ENCODE results near the gene DNAH3. TPM values are rescaled to one million over a fixed set of nuclear protein-coding genes. Genes with fewer than 3 reads are reported as not detected.

DNAH3 gene
- total and polyA plus RNA-seq, 2 of the 8 experiments (the other 6 are each of a cell fraction or from before 2014, with no cell fraction given), result 0.57 to 0.71 TPM

- no peak overlapping the region for H2AK5ac ChIP-seq (ENCODE audit: low read depth, low read length)
- DNase-seq (ENCODE audit: low read depth in 1 of 2, low spot score in 2 of 2) (no peak), FAIRE-seq (no peak)
- no peaks in the 10 kb centered on the region for H4K20me1 ChIP-seq (replicated peaks in 1 of 2; ENCODE audit: control insufficient read depth in 1 of 2, insufficient read depth in 2 of 2, low read length in 2 of 2)
- H2BK120ac ChIP-seq (replicated peaks; ENCODE audit: low read depth, low read length), result no peak overlapping the region
- no peak overlapping the region for H4K8ac ChIP-seq (ENCODE audit: extremely low read depth, insufficient read depth, low read length)
- no peak overlapping the region for H2BK15ac ChIP-seq (ENCODE audit: low read length)
- H3K4me3 ChIP-seq (ENCODE audit: extremely low read depth in 1 of 4, insufficient read depth in 2 of 4, low read depth in 3 of 4, low read length in 4 of 4), result no peak overlapping the region
- H3K18ac ChIP-seq (ENCODE audit: extremely low read depth, low read length), result no peak overlapping the region
- ChIA-PET POLR2A (ENCODE audit: partially characterized antibody) (interaction anchor here (1.2 kb wide), 1 partner anchor 14 kb away, joined by 3 read pairs; no protein-coding TSS in a partner anchor), CTCF (ENCODE audit: partially characterized antibody) (no interaction called here)
- H3K4me2 ChIP-seq (ENCODE audit: insufficient read depth in 1 of 2, low read depth in 2 of 2, low read length in 2 of 2), result no peak overlapping the region
- no peaks in the 10 kb centered on the region for H3K9me3 ChIP-seq (ENCODE audit: insufficient read depth in 2 of 2, low read depth in 1 of 2, low read length in 1 of 2)
- peaks cover 0 to 12% (median 5%) of the 10 kb centered on the region in 4 experiments; a peak in 4 of 7 replicates for H3K4me1 ChIP-seq (replicated peaks in 1 of 4; ENCODE audit: control insufficient read depth in 3 of 4, insufficient read depth in 4 of 4, low read length in 3 of 4)
- no peak overlapping the region for H4K91ac ChIP-seq (replicated peaks; ENCODE audit: insufficient read length, low read length)
- H4K5ac ChIP-seq (ENCODE audit: insufficient read length, low read depth, low read length), result no peak overlapping the region
- H3K27me3 ChIP-seq (replicated peaks in 1 of 4; ENCODE audit: control insufficient read depth in 3 of 4, extremely low read depth in 1 of 4, insufficient read depth in 3 of 4, low read length in 3 of 4), result no peaks in the 10 kb centered on the region
- no peak overlapping the region for H2BK20ac ChIP-seq (ENCODE audit: low read length)
- H3K9ac ChIP-seq (replicated peaks in 1 of 4; ENCODE audit: extremely low read depth in 1 of 4, low read depth in 3 of 4, low read length in 3 of 4), result no peak overlapping the region
- H3K79me1 ChIP-seq (ENCODE audit: low read depth, low read length), result peaks cover 11% of the 10 kb centered on the region
- no peak overlapping the region for H3K23ac ChIP-seq (ENCODE audit: insufficient read length)
- H2BK5ac ChIP-seq (ENCODE audit: low read depth, low read length), result no peak overlapping the region
- no peak overlapping the region for H3K56ac ChIP-seq (replicated peaks; ENCODE audit: insufficient read length, low read depth, low read length)
- peaks cover 6 to 90% of the 10 kb centered on the region in 2 experiments; a peak in 2 of 4 replicates for H3K79me2 ChIP-seq (ENCODE audit: control insufficient read depth in 1 of 2, insufficient read depth in 2 of 2, low read length in 2 of 2)
- no peak overlapping the region for H2AFZ ChIP-seq (ENCODE audit: low read length)
- peaks cover 2% of the 10 kb centered on the region; the same call in 1 of the 2 replicates for H3K23me2 ChIP-seq (ENCODE audit: low read depth, low read length)
- TF ChIP-seq TCF12 (IDR thresholded peaks at IDR 0.05; ENCODE audit: low read depth, low read length) (no peak), TAF7 (optimal IDR thresholded peaks at IDR 0.05; ENCODE audit: borderline replicate concordance, low read depth, low read length) (no peak), POLR2AphosphoS5 (IDR thresholded peaks at IDR 0.05; ENCODE audit: low read depth, low read length) (no peak), SIN3A (conservative IDR thresholded peaks at IDR 0.05 in 1 of 2, IDR thresholded peaks at IDR 0.05 in 1 of 2; ENCODE audit: low read depth in 1 of 2, low read length in 2 of 2) (no peak), CHD1 (IDR thresholded peaks at IDR 0.05; ENCODE audit: low read depth, low read length) (no peak)
- H2BK12ac ChIP-seq (ENCODE audit: low read depth, low read length), result no peak overlapping the region
- peaks cover 0 to 13% (median 5%) of the 10 kb centered on the region in 4 experiments; a peak in 4 of 8 replicates for H3K36me3 ChIP-seq (ENCODE audit: control insufficient read depth in 2 of 4, insufficient read depth in 4 of 4, low read length in 3 of 4)
- no peak overlapping the region for H3K27ac ChIP-seq (ENCODE audit: low read depth, low read length)
- WGBS, 2 experiments (ENCODE audit: extremely low coverage in 1 of 2, insufficient coverage in 1 of 2, insufficient read length in 1 of 2, insufficient replicate concordance in 2 of 2, low coverage in 1 of 2, low lambda C conversion rate in 2 of 2, missing lambda C conversion rate in 1 of 2), result 97% methylated on average over 2 of the region's 2 CpGs; no CpG with 5 or more reads in 1 of the 2 experiments
- H3K4ac ChIP-seq (replicated peaks; ENCODE audit: insufficient read length, low read depth, low read length), result no peak overlapping the region
- no peak overlapping the region for H3K14ac ChIP-seq (ENCODE audit: insufficient read length)
These were observed 256.3 kb downstream of the DNAH3 start for GRCh38 chr16:20894388-20894787.

Data from H1 (cell line).